K562 (cell line): ENCODE results near the gene SIGLEC1. TPM values are rescaled to one million over a fixed set of nuclear protein-coding genes. Genes with fewer than 3 reads are reported as not detected.

Experiments
- ATAC-seq: fragments of 200-7000 bp; cut with Tn5 transposase; 3 replicates; pipeline ENCODE4 v1.9.1; 2020; ENCODE audit warnings: moderate library complexity
- BruUV-seq: library from RNA; stranded (reverse); fragments of 400-500 nt; replicated peaks from 2 replicates; lab custom pipeline; 2021; lab: Mats Ljungman, UMichigan
- CTCF ChIA-PET: fragments of 300-600 bp; formaldehyde crosslinking; extraction: SDS; loops from one replicate; lab custom pipeline; 2021; ENCODE audit warnings: low intra/inter-chr PET ratio; lab: Yijun Ruan, JAX
- POLR2A ChIA-PET: fragments of 300-600, 350-650 bp; sonication (Branson Sonifier 250); formaldehyde crosslinking; extraction: SDS; loops from one replicate; lab custom pipeline; 2021; ENCODE audit warnings: antibody characterized with exemption, inconsistent platforms; lab: Yijun Ruan, JAX
- DNase-seq, 4 experiments: peaks; one replicate each; pipeline versions ENCODE4 v3.0.0 to v3.0.0-alpha.2; 2011 to 2018; ENCODE audit warnings: low spot score in 3 of 4, mixed read lengths in 3 of 4; ENCODE audit errors: extremely low read depth in 1 of 4
- FAIRE-seq: peaks from 2 replicates; lab custom pipeline; 2011; peaks lifted over from hg19 to GRCh38; lab: Jason Lieb, UNC
- H2AFZ ChIP-seq: 2 replicates; pipeline ENCODE4 v1.6.0; 2011; ENCODE audit warnings: low read depth, low read length, control low read depth, inconsistent platforms
- H3K27ac ChIP-seq: fragments of 200-600 bp; 3 replicates; pipeline ENCODE4 v1.8.0; 2011; ENCODE audit warnings: low read depth, mild to moderate bottlenecking, control low read depth, inconsistent platforms, low read length, moderate library complexity, mixed read lengths; ENCODE audit errors: extremely low read depth
- H3K27me3 ChIP-seq, 2 experiments: fragments of 300-600 bp in 1 of 2; 2 replicates in 1 of 2; 3 replicates in 1 of 2; pipeline versions ENCODE4 v1.6.0 to v1.8.0; 2011; ENCODE audit warnings: inconsistent platforms in 2 of 2, low read length in 2 of 2, mild to moderate bottlenecking in 1 of 2, mixed read lengths in 1 of 2, moderate library complexity in 1 of 2; ENCODE audit not compliant: control insufficient read depth in 2 of 2, insufficient read depth in 2 of 2
- H3K36me3 ChIP-seq: fragments of 300-600 bp; 3 replicates; pipeline ENCODE4 v1.8.0; 2011; ENCODE audit warnings: mild to moderate bottlenecking, low read length, inconsistent platforms; ENCODE audit not compliant: control insufficient read depth, insufficient read depth
- H3K4me1 ChIP-seq, 2 experiments: fragments of 200-600 bp in 1 of 2; replicated peaks in 1 of 2; 2 replicates in 1 of 2; 3 replicates in 1 of 2; pipeline versions ENCODE4 v1.5.1 to v1.8.0; 2011; ENCODE audit warnings: inconsistent platforms in 2 of 2, low read length in 2 of 2, mild to moderate bottlenecking in 1 of 2, mixed read lengths in 1 of 2, moderate library complexity in 1 of 2; ENCODE audit not compliant: control insufficient read depth in 2 of 2, insufficient read depth in 2 of 2
- H3K4me2 ChIP-seq: 2 replicates; pipeline ENCODE4 v1.6.1; 2011; ENCODE audit warnings: low read length, control low read depth, inconsistent platforms, mixed read lengths; ENCODE audit not compliant: insufficient read depth
- H3K4me3 ChIP-seq: fragments of 200-600 bp; sonication (generic), shearing (Covaris generic); 2 replicates; pipeline ENCODE4 v1.5.1; 2016; ENCODE audit warnings: control low read depth, inconsistent platforms
- H3K79me2 ChIP-seq: fragments of 200-600 bp; 3 replicates; pipeline ENCODE4 v1.8.0; 2011; ENCODE audit warnings: low read length, inconsistent platforms; ENCODE audit not compliant: control insufficient read depth, insufficient read depth
- H3K9ac ChIP-seq, 2 experiments: 2 replicates each; pipeline versions ENCODE4 v1.6.0 to v1.6.1; 2011; ENCODE audit warnings: low read depth in 2 of 2, low read length in 2 of 2, control low read depth in 1 of 2, inconsistent platforms in 1 of 2, mild to moderate bottlenecking in 1 of 2, mixed read lengths in 1 of 2; ENCODE audit not compliant: insufficient read depth in 1 of 2
- H3K9me1 ChIP-seq: one replicate; pipeline ENCODE4 v1.6.0; 2011; ENCODE audit warnings: inconsistent platforms, mild to moderate bottlenecking, low read length, moderate library complexity; ENCODE audit not compliant: control insufficient read depth, insufficient read depth
- H3K9me3 ChIP-seq: replicated peaks from 2 replicates; pipeline ENCODE4 v1.5.1; 2011; ENCODE audit warnings: low read depth, low read length, inconsistent platforms; ENCODE audit not compliant: control insufficient read depth, insufficient read depth
- H4K20me1 ChIP-seq: replicated peaks from 2 replicates; pipeline ENCODE4 v1.6.1; 2011; ENCODE audit warnings: low read length, inconsistent platforms, mixed read lengths; ENCODE audit not compliant: control insufficient read depth, insufficient read depth
- KDM5B ChIP-seq: fragments of 200-600 bp; sonication (generic); IDR thresholded peaks from 2 replicates; pipeline ENCODE4 v1.6.1; 2012; ENCODE audit warnings: low read depth, mild to moderate bottlenecking, moderate library complexity, low read length, control low read depth, inconsistent platforms; ENCODE audit not compliant: insufficient replicate concordance
- MED1 ChIP-seq: sonication (generic); formaldehyde crosslinking; IDR thresholded peaks from 2 replicates; pipeline ENCODE4 v1.8.1; 2023; ENCODE audit warnings: missing genetic modification reagents, borderline replicate concordance
- SAFB ChIP-seq: fragments of 200-400 bp; formaldehyde crosslinking; IDR thresholded peaks from 2 replicates; pipeline ENCODE4 v1.6.1; 2017; ENCODE audit warnings: low read depth, low read length, borderline replicate concordance
- TFAM ChIP-seq: fragments of 250-450 bp; sonication (Bioruptor Pico); conservative IDR thresholded peaks from 2 replicates; pipeline ENCODE4 v1.5.0; 2021; ENCODE audit warnings: mild to moderate bottlenecking, moderate library complexity
- TRIM28 ChIP-seq: fragments of 450-650 bp; IDR thresholded peaks from 2 replicates; pipeline ENCODE4 v1.6.1; 2017
- ZEB2 ChIP-seq: fragments of 450-650 bp; IDR thresholded peaks from 2 replicates; pipeline ENCODE4 v1.6.1; 2016
- ZNF311 ChIP-seq: fragments of 250-450 bp; sonication (Bioruptor Pico); IDR thresholded peaks from 2 replicates; pipeline ENCODE4 v1.4.0; 2020; ENCODE audit warnings: mild to moderate bottlenecking, moderate library complexity
- ZNF699 ChIP-seq: fragments of 250-450 bp; sonication (Bioruptor Pico); IDR thresholded peaks from 2 replicates; pipeline ENCODE4 v1.8.0; 2021; ENCODE audit warnings: mild to moderate bottlenecking, moderate library complexity; ENCODE audit not compliant: insufficient replicate concordance
- ZNF778 ChIP-seq: fragments of 450-650 bp; formaldehyde crosslinking; IDR thresholded peaks from 2 replicates; pipeline ENCODE4 v1.4.0; 2020; ENCODE audit warnings: mild to moderate bottlenecking, moderate library complexity
- WGBS: fragments of 100-300 bp; shearing (Covaris generic); methylation state at CpG from one replicate; pipeline ENCODE4 v1.1.6; 2016; ENCODE audit warnings: low coverage, mixed read lengths; ENCODE audit not compliant: insufficient coverage; ENCODE audit errors: missing lambda C conversion rate; 5-methylcytosine and 5-hydroxymethylcytosine counted together
- in situ Hi-C: fragments of 300-500 bp; cut with MboI; formaldehyde crosslinking; loops from 4 replicates; pipeline ENCODE4 v1.15.0; 2018; ENCODE audit warnings: inconsistent platforms, mixed read lengths
- intact Hi-C: fragments of 100-400 bp; cut with micrococcal nuclease; formaldehyde crosslinking; loops from 2 replicates; pipeline ENCODE4 v1.14.2; 2022
- polyA plus RNA-seq, 8 experiments: library from polyadenylated mRNA; depleted of rRNA in 4 of 8; stranded (reverse) in 5 of 8; unstranded in 3 of 8; fragments of >200 nt; fragmentation: Nextera tagmentation in 2 of 8; fragmentation: Illumina TruSeq in 1 of 8; extraction: Ambion mirVana in 2 of 8; extraction: Trizol in 1 of 8; gene quantifications; 2 replicates each; pipeline versions ENCODE4 v1.2.1 to v1.2.3, GENCODE V29; 2011 to 2014; ENCODE audit warnings: inconsistent platforms in 1 of 8, missing spikeins in 1 of 8
- total RNA-seq, 7 experiments: library from RNA; depleted of rRNA in 6 of 7; stranded (reverse); fragments of >200 nt in 6 of 7; fragmentation: Illumina TruSeq in 2 of 7; extraction: Trizol in 2 of 7; gene quantifications; 2 replicates each; pipeline versions ENCODE4 v1.2.1 to v1.2.3, GENCODE V29; 2011 to 2021; ENCODE audit warnings: low replicate concordance in 1 of 7

SIGLEC1 gene
- total and polyA plus RNA-seq, 9 of the 15 experiments (the other 6 are each of a cell fraction or from before 2014, with no cell fraction given), result 0.05 to 0.07 TPM; not detected in 7

DNA sequence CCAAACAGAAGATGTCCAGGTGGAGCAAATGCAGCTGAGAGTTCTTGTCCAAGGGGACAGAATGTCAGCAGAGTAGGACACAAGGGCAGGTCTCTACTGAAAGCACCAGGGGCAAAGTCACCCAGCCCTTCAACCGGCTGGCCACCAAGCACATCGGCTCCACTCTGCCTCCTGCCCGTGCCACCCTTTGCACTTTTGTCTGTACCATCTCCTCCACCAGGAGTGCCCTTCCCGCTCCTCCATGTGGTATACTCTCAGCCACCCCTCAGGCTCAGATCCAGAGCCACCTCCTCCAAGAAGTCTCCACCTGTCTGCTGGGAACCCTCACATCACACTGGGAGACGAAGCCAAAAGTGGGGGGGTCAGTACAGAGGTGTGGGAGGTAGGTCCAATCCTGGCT lies 16.0 kb upstream of the SIGLEC1 start:
- in situ Hi-C loops, result no loop called here
- intact Hi-C loops, result no loop called here
- BruUV-seq, result no TSS peak
- H3K4me1 ChIP-seq, result peaks cover 8 to 13% of the 10 kb centered on the region in 2 experiments; a peak in 4 of 5 replicates
- no peaks in the 10 kb centered on the region for H3K36me3 ChIP-seq
- no peak overlapping the region for H3K4me3 ChIP-seq
- no peaks in the 10 kb centered on the region for H3K9me3 ChIP-seq
- ATAC-seq (no peak), FAIRE-seq (no peak), DNase-seq (no peak)
- H3K4me2 ChIP-seq, result no peak overlapping the region
- H2AFZ ChIP-seq, result no peak overlapping the region
- ChIA-PET POLR2A (interaction anchor here (0.6 to 0.9 kb wide), 2 partner anchors 9 to 41 kb away, joined by 3 to 5 read pairs; no protein-coding TSS in a partner anchor), CTCF (no interaction called here)
- WGBS, result 2% methylated on average over 5 of the region's 5 CpGs
- H3K27me3 ChIP-seq, result peaks cover 4 to 34% of the 10 kb centered on the region in 2 experiments; a peak in 3 of 5 replicates
- no peak overlapping the region for H3K9ac ChIP-seq
- no peaks in the 10 kb centered on the region for H3K9me1 ChIP-seq
- H3K79me2 ChIP-seq, result no peaks in the 10 kb centered on the region
- H4K20me1 ChIP-seq, result no peaks in the 10 kb centered on the region
- no peak overlapping the region for H3K27ac ChIP-seq
- TF ChIP-seq ZNF699 (CRISPR knock-in tag) (no peak), KDM5B (no peak), SAFB (no peak), ZNF778 (no peak), TRIM28 (no peak), TFAM (no peak), MED1 (CRISPR knock-in tag) (no peak), ZNF311 (CRISPR knock-in tag) (no peak), ZEB2 (no peak)
- TF ChIP-seq, all 486 proteins: peak for 0
